HepG2 (cell line): ENCODE data around the gene HDHD3. TPM values are rescaled to one million over a fixed set of nuclear protein-coding genes. Genes with fewer than 3 reads are reported as not detected.

ENCODE experiments used
- DNMT3B ChIP-seq: conservative IDR thresholded peaks from 2 replicates; pipeline ENCODE4 v1.6.1; 2016; ENCODE audit warnings: missing biosample characterization, control low read depth
- GMEB1 ChIP-seq: sonication (generic); formaldehyde crosslinking; IDR thresholded peaks from 2 replicates; pipeline ENCODE4 v1.5.1; 2020; ENCODE audit warnings: missing genetic modification reagents, mild to moderate bottlenecking, borderline replicate concordance
- HOXA3 ChIP-seq: sonication (generic); formaldehyde crosslinking; IDR thresholded peaks from 2 replicates; pipeline ENCODE4 v1.5.0; 2020; ENCODE audit warnings: missing genetic modification reagents
- MEIS1 ChIP-seq: sonication (generic); formaldehyde crosslinking; IDR thresholded peaks from 2 replicates; pipeline ENCODE4 v1.9.0; 2021; ENCODE audit warnings: mild to moderate bottlenecking, missing genetic modification reagents, moderate library complexity, borderline replicate concordance
- MNT ChIP-seq: fragments of 450-650 bp; IDR thresholded peaks from 2 replicates; pipeline ENCODE4 v1.6.1; 2016
- RCOR2 ChIP-seq: IDR thresholded peaks from 2 replicates; pipeline ENCODE4 v1.6.1; 2016; ENCODE audit warnings: missing biosample characterization, missing genetic modification reagents
- TOE1 ChIP-seq: sonication (generic); formaldehyde crosslinking; IDR thresholded peaks from 2 replicates; pipeline ENCODE4 v1.4.0; 2020; ENCODE audit warnings: mild to moderate bottlenecking, missing genetic modification reagents
- ZNF142 ChIP-seq: sonication (generic); formaldehyde crosslinking; IDR thresholded peaks from 2 replicates; pipeline ENCODE4 v1.4.0; 2020; ENCODE audit warnings: missing genetic modification reagents
- polyA plus RNA-seq, 8 experiments: library from polyadenylated mRNA; depleted of rRNA in 3 of 8; stranded (reverse) in 7 of 8; unstranded in 1 of 8; fragments of >200 nt; fragmentation: Illumina TruSeq in 4 of 8; extraction: Trizol in 4 of 8; gene quantifications; 2 replicates each; pipeline versions ENCODE4 v1.2.1 to v1.2.3, GENCODE V29; 2011 to 2016; ENCODE audit warnings: low read depth in 4 of 8, missing spikeins in 1 of 8, mixed read lengths in 1 of 8; ENCODE audit not compliant: insufficient read depth in 1 of 8
- total RNA-seq, 5 experiments: library from RNA; depleted of rRNA; stranded (reverse); fragments of >200 nt; fragmentation: Illumina TruSeq; extraction: Trizol; gene quantifications; 2 replicates each; pipeline ENCODE4 v1.2.3, GENCODE V29; 2016; ENCODE audit warnings: low read depth in 1 of 5
- TF ChIP-seq, protein P1 (sequence below): sonication (generic); formaldehyde crosslinking; IDR thresholded peaks from 2 replicates; pipeline ENCODE4 v1.4.0; 2020; ENCODE audit warnings: missing genetic modification reagents
- TF ChIP-seq, protein P2 (sequence below): sonication (generic); formaldehyde crosslinking; IDR thresholded peaks from 2 replicates; pipeline ENCODE4 v1.8.0; 2022; ENCODE audit warnings: mild to moderate bottlenecking, missing genetic modification reagents; ENCODE audit not compliant: insufficient replicate concordance
- TF ChIP-seq, protein P3 (sequence below): sonication (generic); formaldehyde crosslinking; IDR thresholded peaks from 2 replicates; pipeline ENCODE4 v1.4.0; 2020; ENCODE audit warnings: missing genetic modification reagents, borderline replicate concordance

HDHD3 gene
- total and polyA plus RNA-seq, 2 of the 13 experiments (the other 11 are each of a cell fraction or from before 2014, with no cell fraction given) = 23.1 to 38.5 TPM

DNA sequence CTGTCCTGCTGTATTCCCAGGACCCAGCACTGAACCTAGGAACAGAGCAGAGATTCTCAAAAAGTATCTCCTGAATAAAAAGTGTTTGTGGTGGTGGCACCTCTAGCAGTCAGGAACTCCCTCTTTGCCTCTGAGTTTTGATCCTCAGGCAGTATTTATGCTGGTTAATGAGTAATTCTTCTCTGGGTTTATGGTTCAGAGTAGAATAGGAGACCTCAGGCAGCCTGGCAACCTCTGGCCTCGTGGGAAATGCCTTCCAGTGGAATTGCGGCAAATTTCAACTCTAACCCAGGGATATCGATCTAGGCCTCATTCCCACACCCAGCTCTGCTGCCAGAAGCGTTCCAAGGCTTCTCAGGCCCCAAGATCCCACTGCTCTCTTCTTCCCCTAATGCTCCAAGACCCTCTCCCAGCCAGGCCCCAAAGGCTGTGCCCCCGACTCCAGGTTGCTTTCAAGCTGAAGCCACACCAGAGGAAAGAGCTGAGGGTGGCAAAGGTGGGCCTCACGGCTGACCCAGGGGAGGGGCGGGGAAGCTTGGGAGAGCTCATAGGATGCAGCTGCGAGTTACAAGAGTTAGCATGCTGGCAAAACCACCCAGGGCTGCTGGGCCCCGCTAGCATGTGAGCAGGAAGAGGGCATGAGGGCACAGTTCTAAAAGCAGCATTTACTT is 10.9 kb upstream of the HDHD3 start (continued):
- peak; percentile 48; the same call in 1 of the 2 replicates for TF ChIP-seq GMEB1
- TF ChIP-seq, protein P1, sequence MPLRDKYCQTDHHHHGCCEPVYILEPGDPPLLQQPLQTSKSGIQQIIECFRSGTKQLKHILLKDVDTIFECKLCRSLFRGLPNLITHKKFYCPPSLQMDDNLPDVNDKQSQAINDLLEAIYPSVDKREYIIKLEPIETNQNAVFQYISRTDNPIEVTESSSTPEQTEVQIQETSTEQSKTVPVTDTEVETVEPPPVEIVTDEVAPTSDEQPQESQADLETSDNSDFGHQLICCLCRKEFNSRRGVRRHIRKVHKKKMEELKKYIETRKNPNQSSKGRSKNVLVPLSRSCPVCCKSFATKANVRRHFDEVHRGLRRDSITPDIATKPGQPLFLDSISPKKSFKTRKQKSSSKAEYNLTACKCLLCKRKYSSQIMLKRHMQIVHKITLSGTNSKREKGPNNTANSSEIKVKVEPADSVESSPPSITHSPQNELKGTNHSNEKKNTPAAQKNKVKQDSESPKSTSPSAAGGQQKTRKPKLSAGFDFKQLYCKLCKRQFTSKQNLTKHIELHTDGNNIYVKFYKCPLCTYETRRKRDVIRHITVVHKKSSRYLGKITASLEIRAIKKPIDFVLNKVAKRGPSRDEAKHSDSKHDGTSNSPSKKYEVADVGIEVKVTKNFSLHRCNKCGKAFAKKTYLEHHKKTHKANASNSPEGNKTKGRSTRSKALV (CRISPR knock-in tag) = no peak; the same call in 1 of the 2 replicates
- peak; percentile 26; the same call in 1 of the 2 replicates for TF ChIP-seq RCOR2 (CRISPR knock-in tag)
- peak; percentile 83 for TF ChIP-seq HOXA3 (CRISPR knock-in tag)
- TF ChIP-seq DNMT3B (CRISPR knock-in tag) = no peak; the same call in 1 of the 2 replicates
- TF ChIP-seq ZNF142 = no peak
- TF ChIP-seq, protein P2, sequence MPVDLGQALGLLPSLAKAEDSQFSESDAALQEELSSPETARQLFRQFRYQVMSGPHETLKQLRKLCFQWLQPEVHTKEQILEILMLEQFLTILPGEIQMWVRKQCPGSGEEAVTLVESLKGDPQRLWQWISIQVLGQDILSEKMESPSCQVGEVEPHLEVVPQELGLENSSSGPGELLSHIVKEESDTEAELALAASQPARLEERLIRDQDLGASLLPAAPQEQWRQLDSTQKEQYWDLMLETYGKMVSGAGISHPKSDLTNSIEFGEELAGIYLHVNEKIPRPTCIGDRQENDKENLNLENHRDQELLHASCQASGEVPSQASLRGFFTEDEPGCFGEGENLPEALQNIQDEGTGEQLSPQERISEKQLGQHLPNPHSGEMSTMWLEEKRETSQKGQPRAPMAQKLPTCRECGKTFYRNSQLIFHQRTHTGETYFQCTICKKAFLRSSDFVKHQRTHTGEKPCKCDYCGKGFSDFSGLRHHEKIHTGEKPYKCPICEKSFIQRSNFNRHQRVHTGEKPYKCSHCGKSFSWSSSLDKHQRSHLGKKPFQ (CRISPR knock-in tag) = no peak
- TF ChIP-seq, protein P3, sequence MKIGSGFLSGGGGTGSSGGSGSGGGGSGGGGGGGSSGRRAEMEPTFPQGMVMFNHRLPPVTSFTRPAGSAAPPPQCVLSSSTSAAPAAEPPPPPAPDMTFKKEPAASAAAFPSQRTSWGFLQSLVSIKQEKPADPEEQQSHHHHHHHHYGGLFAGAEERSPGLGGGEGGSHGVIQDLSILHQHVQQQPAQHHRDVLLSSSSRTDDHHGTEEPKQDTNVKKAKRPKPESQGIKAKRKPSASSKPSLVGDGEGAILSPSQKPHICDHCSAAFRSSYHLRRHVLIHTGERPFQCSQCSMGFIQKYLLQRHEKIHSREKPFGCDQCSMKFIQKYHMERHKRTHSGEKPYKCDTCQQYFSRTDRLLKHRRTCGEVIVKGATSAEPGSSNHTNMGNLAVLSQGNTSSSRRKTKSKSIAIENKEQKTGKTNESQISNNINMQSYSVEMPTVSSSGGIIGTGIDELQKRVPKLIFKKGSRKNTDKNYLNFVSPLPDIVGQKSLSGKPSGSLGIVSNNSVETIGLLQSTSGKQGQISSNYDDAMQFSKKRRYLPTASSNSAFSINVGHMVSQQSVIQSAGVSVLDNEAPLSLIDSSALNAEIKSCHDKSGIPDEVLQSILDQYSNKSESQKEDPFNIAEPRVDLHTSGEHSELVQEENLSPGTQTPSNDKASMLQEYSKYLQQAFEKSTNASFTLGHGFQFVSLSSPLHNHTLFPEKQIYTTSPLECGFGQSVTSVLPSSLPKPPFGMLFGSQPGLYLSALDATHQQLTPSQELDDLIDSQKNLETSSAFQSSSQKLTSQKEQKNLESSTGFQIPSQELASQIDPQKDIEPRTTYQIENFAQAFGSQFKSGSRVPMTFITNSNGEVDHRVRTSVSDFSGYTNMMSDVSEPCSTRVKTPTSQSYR (CRISPR knock-in tag) = no peak
- no peak for TF ChIP-seq MEIS1 (CRISPR knock-in tag)
- no peak for TF ChIP-seq MNT
- peak; percentile 53; the same call in 1 of the 2 replicates for TF ChIP-seq TOE1
